ENCODE data around the gene IGSF21.
A peak's percentile ranks its signal among the peaks of the same experiment; 100 is the strongest.

IGSF21 gene

GRCh38 chr1:18119771-18120377 is 12.3 kb downstream of the IGSF21 start:
- DNase-seq (ENCODE audit: low spot score), result no peak

- no peak for DNase-seq (ENCODE audit: low spot score)
These were observed 13.0 kb downstream of the IGSF21 start for GRCh38 chr1:18120638-18121037.

- DNase-seq (ENCODE audit: low spot score), result no peak
These were observed 13.6 kb downstream of the IGSF21 start for GRCh38 chr1:18121072-18121820.

GRCh38 chr1:18123467-18123992 is 15.9 kb downstream of the IGSF21 start:
- no peak for DNase-seq (ENCODE audit: low spot score)

- no peak for DNase-seq (ENCODE audit: low spot score)
These were observed 17.4 kb downstream of the IGSF21 start for GRCh38 chr1:18124977-18125376.

GRCh38 chr1:18126616-18127015 is 19.0 kb downstream of the IGSF21 start:
- DNase-seq (ENCODE audit: low spot score), result no peak

GRCh38 chr1:18128298-18128697 is 20.7 kb downstream of the IGSF21 start:
- no peak for DNase-seq (ENCODE audit: low spot score)

GRCh38 chr1:18130356-18130755 is 22.8 kb downstream of the IGSF21 start:
- DNase-seq (ENCODE audit: low spot score), result no peak

- DNase-seq (ENCODE audit: low spot score), result no peak
These were observed 24.6 kb downstream of the IGSF21 start for GRCh38 chr1:18132022-18132710.

- DNase-seq (ENCODE audit: low spot score), result no peak
These were observed 25.3 kb downstream of the IGSF21 start for GRCh38 chr1:18132711-18133541.

GRCh38 chr1:18134324-18135046 is 26.9 kb downstream of the IGSF21 start:
- DNase-seq (ENCODE audit: low spot score), result no peak

- DNase-seq (ENCODE audit: low spot score), result no peak
These were observed 30.3 kb downstream of the IGSF21 start for GRCh38 chr1:18137759-18138345.

- no peak for DNase-seq (ENCODE audit: low spot score)
These were observed 31.8 kb downstream of the IGSF21 start for GRCh38 chr1:18139198-18139981.

GRCh38 chr1:18140411-18140810 is 32.8 kb downstream of the IGSF21 start:
- DNase-seq (ENCODE audit: low spot score), result no peak

- no peak for DNase-seq (ENCODE audit: low spot score)
These were observed 34.1 kb downstream of the IGSF21 start for GRCh38 chr1:18141661-18142060.

- DNase-seq (ENCODE audit: low spot score), result no peak
These were observed 34.9 kb downstream of the IGSF21 start for GRCh38 chr1:18142471-18142870.

GRCh38 chr1:18142969-18143368 is 35.4 kb downstream of the IGSF21 start:
- no peak for DNase-seq (ENCODE audit: low spot score)

GRCh38 chr1:18144062-18144461 is 36.5 kb downstream of the IGSF21 start:
- no peak for DNase-seq (ENCODE audit: low spot score)

- peak; percentile 51 for DNase-seq (ENCODE audit: low spot score)
These were observed 37.5 kb downstream of the IGSF21 start for GRCh38 chr1:18144916-18145647.
